Activated T-helper 1 cell treated with anti-CD3 and anti-CD28 coated beads, Interleukin-2, amount 50 U/mL, for 16 hours (primary cell): ENCODE data around the gene WDR38.

Source experiments
- DNase-seq, 2 donors: peaks; one replicate each; pipeline ENCODE4 v3.0.0-alpha.2; 2020; ENCODE audit warnings: low read depth in 1 of 2, low spot score in 1 of 2

Gene WDR38

GRCh38 chr9:124880501-124880900 is 27.2 kb downstream of the WDR38 start:
- no peak for DNase-seq

GRCh38 chr9:124881138-124881743 is 28.0 kb downstream of the WDR38 start:
- DNase-seq: no peak

DNA sequence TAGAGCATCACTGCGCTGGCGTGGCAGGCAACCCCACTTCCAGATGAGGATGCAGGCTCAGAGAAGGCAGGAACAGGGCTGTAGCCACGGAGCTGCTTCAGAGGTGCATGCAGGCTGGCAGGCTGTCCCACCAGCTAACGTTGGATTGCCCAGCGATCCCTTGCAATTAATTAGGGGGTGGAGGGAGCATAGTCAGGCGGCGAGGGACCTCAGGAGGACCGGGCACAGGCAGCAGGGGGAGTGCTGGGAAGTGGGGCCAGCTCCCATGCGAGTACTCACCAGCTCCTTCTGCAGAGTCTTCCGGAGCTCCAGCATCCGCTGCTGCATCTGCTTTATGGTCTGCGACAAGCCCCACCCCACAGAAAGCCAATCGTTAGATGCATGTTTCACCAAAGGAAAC is 29.0 kb downstream of the WDR38 start:
- no peak for DNase-seq

- no peak for DNase-seq
Measured at GRCh38 chr9:124884376-124884775, 31.1 kb downstream of the WDR38 start.

DNA sequence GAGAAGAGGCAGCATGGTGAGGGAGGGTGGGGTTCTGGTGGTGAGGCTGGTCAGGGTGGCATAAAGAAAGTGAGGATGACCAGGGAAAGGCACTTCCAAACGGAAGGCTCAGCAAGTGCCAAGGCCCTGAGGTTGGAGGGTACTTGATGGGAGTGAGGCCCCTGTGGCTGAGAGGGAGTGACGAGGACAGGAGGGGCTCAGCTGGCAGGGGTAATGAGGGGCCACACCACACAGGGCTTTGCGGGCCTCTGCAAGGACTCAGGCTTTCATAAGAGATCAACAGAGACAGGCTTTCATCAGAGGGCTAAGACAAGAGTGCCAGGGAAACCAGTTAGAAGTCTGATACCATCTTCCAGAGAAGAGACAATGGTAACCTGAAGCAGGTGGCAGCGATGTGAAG is 32.3 kb downstream of the WDR38 start:
- no peak for DNase-seq

DNA sequence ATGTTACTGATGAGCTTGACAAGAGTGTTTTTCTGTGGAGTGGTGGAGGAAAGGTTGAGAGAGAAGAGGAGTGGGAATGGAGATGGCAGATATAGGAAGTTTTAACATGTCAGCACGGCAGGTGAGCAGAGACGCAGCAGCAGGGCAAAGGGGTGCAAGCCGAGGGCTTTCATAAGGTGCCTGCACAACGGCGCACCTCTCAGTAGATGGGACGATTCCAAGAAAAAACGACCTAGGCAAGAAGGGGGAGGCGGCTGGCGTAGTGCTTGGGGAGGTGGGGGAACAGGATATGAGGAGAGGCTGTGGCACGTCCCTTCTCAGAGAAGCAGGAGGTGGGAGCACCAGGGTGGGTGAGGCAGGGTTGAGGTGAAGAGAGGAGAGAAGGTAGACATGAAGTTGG is 33.2 kb downstream of the WDR38 start:
- no peak for DNase-seq

DNA sequence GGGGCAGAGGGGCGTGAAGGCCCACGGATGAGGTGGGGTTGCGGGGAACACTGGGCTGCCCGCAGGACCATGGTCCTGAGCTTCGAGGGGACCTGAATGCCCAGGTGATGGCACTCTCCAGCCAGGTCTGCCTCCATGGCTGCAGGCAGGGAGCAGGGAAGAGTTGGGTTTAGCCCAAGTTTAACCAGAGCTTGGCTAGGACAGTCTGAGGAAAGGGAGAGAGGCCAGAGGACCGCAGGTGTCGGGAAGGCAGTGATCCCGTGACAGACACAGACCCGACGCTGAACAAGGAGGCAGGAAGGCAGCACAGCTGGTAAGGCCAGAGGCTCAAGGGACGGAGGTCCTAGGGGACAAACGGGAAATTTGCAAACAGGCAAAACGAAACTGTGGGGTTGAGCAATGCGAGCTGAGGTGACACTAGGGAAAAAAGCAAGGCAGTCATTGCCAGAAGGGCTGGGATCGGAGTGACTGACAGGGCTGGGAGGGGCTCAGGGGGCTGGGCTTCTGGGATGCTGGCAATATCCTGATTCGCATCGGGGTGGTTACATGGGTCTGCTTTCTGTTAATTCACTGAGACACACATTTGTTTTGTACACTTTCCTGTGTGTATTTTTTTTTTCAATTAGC is 33.7 kb downstream of the WDR38 start:
- no peak for DNase-seq

- DNase-seq: no peak
Measured at GRCh38 chr9:124887832-124888231, 34.6 kb downstream of the WDR38 start.

GRCh38 chr9:124889006-124889405 is 35.7 kb downstream of the WDR38 start:
- no peak for DNase-seq

DNA sequence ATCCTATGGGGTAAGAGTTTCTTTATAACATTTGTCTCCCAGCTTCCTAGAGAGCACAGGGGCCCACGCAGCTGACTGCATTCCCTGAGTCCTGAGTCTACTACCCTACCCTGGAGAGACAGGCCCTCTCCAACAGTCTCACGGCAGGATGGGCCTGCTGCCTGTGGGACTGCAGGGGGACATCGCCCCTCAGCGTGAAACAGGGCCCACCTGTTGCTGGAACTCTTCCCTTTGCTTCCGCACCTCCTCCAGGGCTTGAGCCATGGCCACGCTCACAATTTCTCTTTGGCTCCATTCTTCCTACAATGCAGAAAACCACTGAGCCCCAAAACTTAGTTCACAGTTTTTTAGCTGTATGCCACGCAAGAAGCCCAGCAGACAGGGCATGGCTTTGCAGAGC is 36.9 kb downstream of the WDR38 start:
- no peak for DNase-seq

DNA sequence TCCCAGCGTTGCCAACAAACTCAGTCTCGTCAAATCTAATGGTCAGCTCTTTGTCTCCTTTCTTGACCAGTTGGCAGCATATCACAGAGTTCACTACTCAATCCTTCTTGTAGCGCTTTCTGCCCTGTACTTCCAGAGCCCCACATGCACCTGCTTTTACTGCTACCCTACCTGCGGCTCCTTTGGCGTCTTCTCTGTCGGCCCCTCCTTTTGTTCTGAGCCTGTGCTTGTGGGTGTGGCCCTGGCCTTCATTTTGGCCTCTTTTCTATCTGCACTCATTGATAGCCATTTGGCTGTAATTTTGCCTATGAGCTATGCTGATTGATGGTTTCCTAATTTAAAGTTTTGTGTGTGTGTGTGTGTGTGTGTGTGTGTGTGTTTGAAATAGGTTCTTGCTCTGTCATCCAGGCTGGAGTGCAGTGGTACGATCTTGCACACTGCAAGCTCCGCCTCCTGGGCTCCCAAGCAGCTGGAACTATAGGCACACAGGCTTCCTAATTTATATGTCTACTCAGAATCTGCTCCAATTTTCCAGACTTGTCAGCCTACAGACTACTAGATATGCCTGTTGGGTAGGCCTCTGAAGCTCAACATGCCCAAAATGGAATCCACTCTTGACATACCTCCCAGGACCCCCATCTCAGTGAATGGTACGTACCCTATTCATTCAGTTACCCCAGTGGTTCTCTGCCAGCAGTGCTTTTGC is 40.9 kb downstream of the WDR38 start:
- DNase-seq: no peak

- DNase-seq: peak in 1 of 2 donors; percentile 11
Measured at GRCh38 chr9:124894741-124895170, 41.5 kb downstream of the WDR38 start.

- DNase-seq: no peak
Measured at GRCh38 chr9:124897570-124898460, 44.6 kb downstream of the WDR38 start.

- no peak for DNase-seq
Measured at GRCh38 chr9:124899845-124900244, 46.6 kb downstream of the WDR38 start.

GRCh38 chr9:124906966-124907365 is 53.7 kb downstream of the WDR38 start:
- DNase-seq: no peak
